HG03064 (cell line): Measurements from ENCODE around the gene DDAH1.

Experiments used
- ATAC-seq: cut with Tn5 transposase; IDR thresholded peaks from one replicate; pipeline ENCODE4 v1.9.1; 2021; ENCODE audit warnings: low read depth; ENCODE audit not compliant: unreplicated experiment

The DDAH1 gene

GRCh38 chr1:85311818-85312217 is 153.1 kb downstream of the DDAH1 start:
- no peak for ATAC-seq

DNA sequence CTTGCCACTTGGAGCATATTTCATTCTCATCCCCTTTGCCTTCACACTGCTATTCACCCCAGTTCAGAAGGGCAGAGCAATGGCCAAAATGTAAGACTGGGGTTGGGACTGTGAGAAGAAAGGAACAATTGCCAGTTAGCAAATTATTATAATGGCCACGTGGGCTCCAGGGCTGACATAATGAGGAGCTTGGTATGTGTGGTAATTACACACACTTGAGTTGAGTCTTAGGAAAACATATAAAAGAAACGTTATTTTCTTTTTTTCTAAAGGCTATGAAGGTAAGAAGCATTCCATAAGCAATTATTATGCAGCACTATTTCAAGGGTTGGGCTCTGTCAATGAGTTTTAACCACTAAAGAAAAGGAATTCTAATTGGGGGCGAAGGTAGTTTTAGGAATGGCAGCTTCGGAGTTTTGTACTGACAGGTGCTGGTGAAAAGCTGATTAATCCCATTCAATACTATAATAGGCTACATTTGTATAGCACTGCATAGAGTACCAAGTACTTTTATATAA is 156.1 kb downstream of the DDAH1 start:
- no peak for ATAC-seq

DNA sequence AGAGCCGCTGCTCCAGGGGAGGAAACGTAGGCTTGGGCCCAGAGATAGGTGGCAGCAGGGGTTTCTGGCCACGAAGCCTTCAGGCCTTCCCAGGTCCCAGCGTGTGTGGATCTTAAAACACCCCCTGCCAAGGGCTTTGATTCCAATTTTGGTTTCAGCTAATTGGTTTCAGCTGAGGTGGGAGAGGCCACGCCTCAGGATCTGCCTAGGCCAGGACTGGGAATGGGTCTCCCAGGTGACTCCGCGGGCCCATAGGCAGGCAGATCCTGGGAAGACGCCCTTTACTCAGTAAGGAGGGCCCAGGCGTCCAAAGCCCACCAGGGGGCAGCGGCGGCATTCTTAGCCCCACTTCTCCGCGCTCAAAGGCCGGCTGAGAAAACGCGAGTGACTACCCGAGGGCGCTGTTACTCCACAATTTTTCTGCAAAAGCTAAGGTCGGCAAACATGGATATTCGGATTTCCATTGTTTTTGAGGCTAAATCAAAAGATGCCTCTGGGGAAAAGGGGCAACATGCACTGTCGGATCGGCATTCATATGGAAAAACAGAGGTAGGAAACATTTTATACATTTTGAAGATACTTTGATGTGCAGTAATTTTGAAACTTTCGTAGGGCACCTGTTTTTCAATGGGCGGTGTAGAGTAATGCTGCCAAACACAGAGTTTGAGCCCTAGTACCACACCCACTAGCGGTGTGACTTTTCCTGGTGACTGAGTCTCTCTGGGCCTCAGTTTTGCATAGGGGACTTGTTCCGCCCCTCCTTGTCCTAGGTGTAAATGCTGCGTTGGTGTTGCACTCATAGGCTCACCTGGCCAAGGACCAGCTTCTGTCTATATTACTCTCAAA is 156.7 kb downstream of the DDAH1 start:
- ATAC-seq = peak; percentile 92

- ATAC-seq = no peak
Measured at GRCh38 chr1:85306236-85306635, 158.7 kb downstream of the DDAH1 start.

- ATAC-seq = no peak
Measured at GRCh38 chr1:85303440-85304162, 161.4 kb downstream of the DDAH1 start.

- no peak for ATAC-seq
Measured at GRCh38 chr1:85300140-85300539, 164.8 kb downstream of the DDAH1 start.

- ATAC-seq = peak; percentile 95
Measured at GRCh38 chr1:85297855-85298629, 166.9 kb downstream of the DDAH1 start.

DNA sequence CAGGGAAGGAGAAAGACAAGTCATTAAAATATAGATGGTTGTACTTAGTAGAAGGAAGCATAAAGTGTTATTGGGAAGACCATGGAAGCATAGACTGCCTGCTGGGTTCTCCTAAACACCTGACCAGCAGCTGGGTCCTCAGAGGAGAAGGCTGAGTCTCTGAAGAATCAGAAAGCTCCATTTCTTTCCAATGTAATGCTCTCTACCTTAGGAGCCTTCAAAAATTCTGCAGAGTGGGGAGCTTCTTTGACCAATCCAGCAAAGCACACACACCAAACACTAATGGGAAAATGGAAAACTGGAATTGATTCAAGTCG is 167.5 kb downstream of the DDAH1 start:
- ATAC-seq = no peak

DNA sequence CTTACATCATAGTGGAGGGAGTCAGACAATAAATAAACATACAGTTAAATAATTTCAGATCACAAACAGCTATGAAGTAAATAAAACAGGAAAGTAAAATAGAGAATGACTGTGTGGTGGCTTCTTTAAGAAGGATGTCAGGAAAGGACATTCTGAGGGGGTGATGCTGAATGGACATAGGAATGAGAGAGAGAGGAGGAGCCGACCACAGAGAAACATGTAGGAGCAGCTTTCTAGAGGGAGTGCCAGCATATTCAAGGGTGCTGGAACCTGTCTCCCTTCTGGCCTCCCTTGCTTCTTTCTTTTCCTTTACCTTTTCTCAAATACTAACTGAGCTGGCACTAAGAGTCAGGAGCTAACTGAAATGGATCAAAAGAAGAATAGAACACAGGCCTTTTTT is 168.0 kb downstream of the DDAH1 start:
- ATAC-seq = no peak

DNA sequence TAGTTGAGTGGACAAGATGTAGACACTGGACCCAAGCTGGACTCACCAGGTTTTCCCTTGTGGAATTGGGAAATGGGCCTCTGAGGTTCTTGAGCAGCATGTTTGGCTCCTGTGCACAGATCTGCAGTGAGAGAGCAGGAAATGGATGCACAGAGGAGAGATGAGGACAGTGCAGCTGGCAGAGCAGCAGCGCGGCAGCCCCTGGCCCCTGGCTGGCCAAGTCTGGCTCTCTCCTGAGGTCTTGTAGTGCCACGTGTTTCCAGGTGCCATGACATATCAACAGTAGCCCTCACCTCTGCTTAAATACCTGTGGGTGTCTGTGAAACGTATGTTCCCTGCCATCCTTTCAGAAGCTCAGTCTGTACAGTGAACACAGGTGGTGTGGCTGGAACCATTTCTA is 169.3 kb downstream of the DDAH1 start:
- ATAC-seq = no peak

- ATAC-seq = no peak
Measured at GRCh38 chr1:85295006-85295431, 169.9 kb downstream of the DDAH1 start.

GRCh38 chr1:85290826-85291225 is 174.1 kb downstream of the DDAH1 start:
- ATAC-seq = no peak

DNA sequence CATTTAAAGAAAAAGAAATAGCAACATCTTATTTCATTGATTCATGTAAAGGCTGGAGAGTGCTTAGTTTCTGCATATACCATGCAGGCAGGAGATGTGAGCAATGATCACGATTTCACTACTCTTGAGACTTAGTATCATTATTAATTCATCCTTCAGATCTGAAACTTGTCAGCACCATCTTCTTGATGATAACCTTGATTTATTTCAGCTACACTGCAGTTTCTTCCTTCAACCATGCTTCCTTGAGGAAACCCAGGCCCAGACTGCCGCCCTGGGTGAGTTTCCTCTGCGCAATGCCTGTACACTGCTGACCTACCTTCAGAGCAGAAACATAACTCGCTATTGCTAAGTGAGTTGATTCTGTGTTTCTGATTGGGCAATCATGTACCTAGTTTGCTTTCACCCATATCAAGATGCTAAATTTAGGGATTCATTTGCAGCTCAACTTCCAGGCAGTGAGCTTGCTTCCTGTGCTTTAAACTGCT is 175.1 kb downstream of the DDAH1 start:
- no peak for ATAC-seq

- ATAC-seq = no peak
Measured at GRCh38 chr1:85289207-85289847, 175.6 kb downstream of the DDAH1 start.

- ATAC-seq = no peak
Measured at GRCh38 chr1:85284202-85284601, 180.8 kb downstream of the DDAH1 start.

- no peak for ATAC-seq
Measured at GRCh38 chr1:85283475-85284199, 181.3 kb downstream of the DDAH1 start.

DNA sequence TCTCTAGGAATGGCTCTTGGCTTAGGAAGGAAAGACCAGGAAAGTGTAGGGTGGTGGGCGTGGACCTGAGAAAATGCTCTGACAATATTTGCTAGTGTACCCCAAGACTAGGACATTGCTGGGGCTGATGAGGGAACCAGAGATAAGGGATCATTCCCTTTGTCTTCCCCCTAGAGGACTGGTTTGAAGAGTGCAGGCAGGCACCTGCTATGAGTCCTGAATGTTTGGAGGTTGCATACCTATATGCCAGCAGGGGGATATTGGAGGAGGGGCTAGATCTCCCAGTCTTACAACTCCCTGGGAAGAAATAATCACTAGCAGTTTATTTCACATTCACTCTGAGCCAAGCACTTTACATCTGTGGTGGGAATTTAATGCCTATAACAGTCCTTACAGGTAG is 182.5 kb downstream of the DDAH1 start:
- ATAC-seq = no peak

- no peak for ATAC-seq
Measured at GRCh38 chr1:85280636-85281035, 184.3 kb downstream of the DDAH1 start.

DNA sequence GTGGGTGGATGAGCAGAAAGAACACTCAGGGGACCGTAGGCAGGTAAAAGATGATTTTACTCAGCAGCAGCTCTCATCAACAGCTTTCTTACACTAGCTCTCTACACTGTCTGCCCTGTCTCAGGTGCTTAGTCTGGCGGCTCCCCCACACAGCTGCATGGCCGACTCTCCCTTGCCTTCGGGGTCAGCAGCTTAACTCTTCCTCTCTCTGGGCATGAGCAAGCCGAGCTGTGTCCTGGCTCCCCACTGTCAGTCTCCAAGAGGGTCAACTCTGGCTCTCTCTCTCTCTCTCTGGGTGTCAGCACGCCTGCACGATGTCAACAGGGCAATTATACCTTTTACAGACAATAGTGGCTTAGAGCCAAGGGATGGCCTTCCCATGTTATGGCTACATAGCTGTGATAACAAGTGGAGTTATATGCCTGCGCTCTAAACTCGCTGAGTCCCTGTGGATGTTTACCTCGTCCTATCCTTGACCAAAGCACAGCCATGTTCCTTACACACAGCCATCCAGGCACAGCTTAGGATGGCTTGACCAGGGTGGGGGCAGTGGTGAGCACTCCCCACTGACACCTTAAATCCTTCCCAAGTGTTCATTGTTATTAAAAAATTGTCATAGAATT is 185.4 kb downstream of the DDAH1 start:
- ATAC-seq = no peak
